Measurements from ENCODE around the gene NUB1. TPM values are rescaled to one million over a fixed set of nuclear protein-coding genes. Genes with fewer than 3 reads are reported as not detected.

The NUB1 gene
- total RNA-seq, 1 donor from 2014 or later = 61.7 TPM

DNA sequence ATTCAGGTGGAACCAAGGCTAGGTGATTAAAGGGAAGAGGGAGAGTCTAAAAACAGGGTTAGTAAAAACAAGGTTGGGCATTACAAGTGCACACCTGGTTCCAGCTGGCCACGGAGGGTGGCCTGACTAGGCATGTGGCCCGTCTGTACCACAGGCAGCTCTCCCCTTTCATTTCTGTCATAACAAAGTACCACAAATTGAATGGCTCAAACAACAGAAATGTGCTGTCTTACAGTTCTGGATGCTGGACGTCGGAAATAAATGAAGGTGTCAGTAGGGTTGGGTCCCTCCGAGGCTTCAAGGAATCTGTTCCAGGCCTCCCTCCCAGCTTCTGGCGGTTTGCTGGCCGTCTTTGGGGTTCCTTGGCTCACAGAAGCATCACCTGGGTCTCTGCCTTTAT, 81.6 kb downstream of the NUB1 start:
- Mint-ChIP-seq H3K4me3 (ENCODE audit: unreplicated experiment) (no peak overlapping the region), H3K4me1 (ENCODE audit: unreplicated experiment) (peaks cover 23% of the 10 kb centered on the region), H3K36me3 (ENCODE audit: unreplicated experiment) (peaks cover 3% of the 10 kb centered on the region), H3K27ac (ENCODE audit: unreplicated experiment) (no peak overlapping the region), H3K27me3 (ENCODE audit: unreplicated experiment) (peaks cover 26% of the 10 kb centered on the region), H3K9me3 (ENCODE audit: unreplicated experiment) (peaks cover 13% of the 10 kb centered on the region)
- TF ChIP-seq, protein P1, sequence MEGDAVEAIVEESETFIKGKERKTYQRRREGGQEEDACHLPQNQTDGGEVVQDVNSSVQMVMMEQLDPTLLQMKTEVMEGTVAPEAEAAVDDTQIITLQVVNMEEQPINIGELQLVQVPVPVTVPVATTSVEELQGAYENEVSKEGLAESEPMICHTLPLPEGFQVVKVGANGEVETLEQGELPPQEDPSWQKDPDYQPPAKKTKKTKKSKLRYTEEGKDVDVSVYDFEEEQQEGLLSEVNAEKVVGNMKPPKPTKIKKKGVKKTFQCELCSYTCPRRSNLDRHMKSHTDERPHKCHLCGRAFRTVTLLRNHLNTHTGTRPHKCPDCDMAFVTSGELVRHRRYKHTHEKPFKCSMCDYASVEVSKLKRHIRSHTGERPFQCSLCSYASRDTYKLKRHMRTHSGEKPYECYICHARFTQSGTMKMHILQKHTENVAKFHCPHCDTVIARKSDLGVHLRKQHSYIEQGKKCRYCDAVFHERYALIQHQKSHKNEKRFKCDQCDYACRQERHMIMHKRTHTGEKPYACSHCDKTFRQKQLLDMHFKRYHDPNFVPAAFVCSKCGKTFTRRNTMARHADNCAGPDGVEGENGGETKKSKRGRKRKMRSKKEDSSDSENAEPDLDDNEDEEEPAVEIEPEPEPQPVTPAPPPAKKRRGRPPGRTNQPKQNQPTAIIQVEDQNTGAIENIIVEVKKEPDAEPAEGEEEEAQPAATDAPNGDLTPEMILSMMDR (IDR thresholded peaks at IDR 0.05) = no peak
- no peak for DNase-seq (ENCODE audit: extremely low spot score, unreplicated experiment)

DNA sequence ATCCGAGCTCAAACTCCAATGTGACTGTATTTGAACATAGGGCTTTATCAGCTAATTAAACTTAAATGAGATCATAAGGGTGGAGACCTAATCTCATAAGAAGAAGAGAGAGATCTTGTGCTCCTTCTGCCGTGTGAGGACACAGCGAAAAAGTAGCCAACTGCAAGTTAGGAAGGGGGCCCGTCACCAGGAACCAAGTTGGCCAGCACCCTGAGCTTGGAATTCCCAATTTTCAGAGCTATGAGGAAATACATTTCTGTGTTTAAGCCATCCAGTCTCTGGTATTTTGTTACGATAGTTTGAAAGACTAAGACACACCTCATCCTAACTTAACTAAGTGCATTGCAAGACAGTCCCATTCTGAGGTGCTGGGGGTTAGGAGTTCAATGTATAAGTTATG, 82.3 kb downstream of the NUB1 start:
- H3K4me1 Mint-ChIP-seq (ENCODE audit: unreplicated experiment) = peaks cover 30% of the 10 kb centered on the region
- H3K36me3 Mint-ChIP-seq (ENCODE audit: unreplicated experiment) = peaks cover 3% of the 10 kb centered on the region
- DNase-seq (ENCODE audit: extremely low spot score, unreplicated experiment) = no peak
- H3K27ac Mint-ChIP-seq (ENCODE audit: unreplicated experiment) = no peak overlapping the region
- no peak overlapping the region for H3K4me3 Mint-ChIP-seq (ENCODE audit: unreplicated experiment)
- peaks cover 26% of the 10 kb centered on the region for H3K27me3 Mint-ChIP-seq (ENCODE audit: unreplicated experiment)
- TF ChIP-seq, protein P1 (IDR thresholded peaks at IDR 0.05) = no peak
- H3K9me3 Mint-ChIP-seq (ENCODE audit: unreplicated experiment) = peaks cover 13% of the 10 kb centered on the region

DNA sequence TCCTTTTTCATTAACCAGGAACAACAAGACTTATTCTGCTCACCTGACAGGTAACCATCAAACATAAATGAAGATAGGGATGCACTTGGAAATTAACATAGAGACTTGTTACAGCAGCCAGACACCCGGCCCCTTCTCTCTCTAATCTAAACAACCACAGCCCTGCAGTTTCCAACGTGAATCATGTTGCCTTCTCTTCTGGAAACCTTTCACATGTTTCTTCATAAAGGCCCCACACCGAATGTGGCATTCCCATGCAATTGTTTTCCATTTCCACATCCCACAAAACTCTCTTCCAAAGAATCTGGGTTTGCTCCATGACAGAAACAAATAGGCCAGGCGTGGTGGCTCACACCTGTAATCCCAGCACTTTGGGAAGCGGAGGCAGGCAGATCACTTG, 83.2 kb downstream of the NUB1 start:
- no peak overlapping the region for H3K27ac Mint-ChIP-seq (ENCODE audit: unreplicated experiment)
- peaks cover 13% of the 10 kb centered on the region for H3K9me3 Mint-ChIP-seq (ENCODE audit: unreplicated experiment)
- TF ChIP-seq, protein P1 (IDR thresholded peaks at IDR 0.05) = no peak
- H3K36me3 Mint-ChIP-seq (ENCODE audit: unreplicated experiment) = peaks cover 3% of the 10 kb centered on the region
- peaks cover 26% of the 10 kb centered on the region for H3K27me3 Mint-ChIP-seq (ENCODE audit: unreplicated experiment)
- no peak for DNase-seq (ENCODE audit: extremely low spot score, unreplicated experiment)
- H3K4me1 Mint-ChIP-seq (ENCODE audit: unreplicated experiment) = peaks cover 38% of the 10 kb centered on the region
- H3K4me3 Mint-ChIP-seq (ENCODE audit: unreplicated experiment) = no peak overlapping the region

DNA sequence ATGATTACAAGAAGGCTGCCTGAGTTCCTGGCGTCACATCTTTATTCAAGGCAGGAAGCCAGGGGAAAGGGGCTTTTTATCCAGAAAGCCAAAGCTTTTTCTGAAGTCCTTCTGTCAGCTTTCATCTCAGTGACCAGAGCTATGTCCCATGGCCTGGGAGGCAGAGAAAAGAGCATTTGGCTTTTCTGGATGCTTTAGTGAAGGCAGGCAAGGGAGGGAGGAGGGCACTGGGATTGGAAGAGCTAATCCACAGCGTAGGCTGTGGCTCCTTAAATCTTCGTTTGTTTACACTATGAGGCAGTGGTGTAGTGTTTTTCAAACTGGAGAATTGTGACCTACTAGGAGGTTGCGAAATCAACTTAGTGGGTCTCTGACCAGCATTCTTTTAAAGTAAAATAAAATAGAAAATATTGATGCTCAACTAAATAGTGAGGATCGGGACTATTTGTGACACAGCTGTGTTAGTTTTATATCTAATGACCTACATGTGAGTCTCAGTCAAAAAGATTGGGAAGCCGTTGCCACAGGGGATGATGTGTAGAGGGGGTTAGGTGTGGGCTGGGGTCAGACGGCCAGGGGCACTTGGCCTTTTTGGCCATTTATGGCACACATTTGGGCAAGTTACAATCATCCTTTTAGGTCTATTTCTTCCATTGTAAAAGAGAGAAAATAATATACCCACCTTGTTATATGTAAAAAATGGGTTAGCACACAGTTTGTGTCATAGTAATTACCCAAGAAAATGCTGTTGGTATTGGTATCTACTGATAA, 84.2 kb downstream of the NUB1 start:
- Mint-ChIP-seq H3K4me1 (ENCODE audit: unreplicated experiment) (peaks cover 41% of the 10 kb centered on the region), H3K27ac (ENCODE audit: unreplicated experiment) (peak overlapping the region; percentile 70), H3K4me3 (ENCODE audit: unreplicated experiment) (no peak overlapping the region)

DNA sequence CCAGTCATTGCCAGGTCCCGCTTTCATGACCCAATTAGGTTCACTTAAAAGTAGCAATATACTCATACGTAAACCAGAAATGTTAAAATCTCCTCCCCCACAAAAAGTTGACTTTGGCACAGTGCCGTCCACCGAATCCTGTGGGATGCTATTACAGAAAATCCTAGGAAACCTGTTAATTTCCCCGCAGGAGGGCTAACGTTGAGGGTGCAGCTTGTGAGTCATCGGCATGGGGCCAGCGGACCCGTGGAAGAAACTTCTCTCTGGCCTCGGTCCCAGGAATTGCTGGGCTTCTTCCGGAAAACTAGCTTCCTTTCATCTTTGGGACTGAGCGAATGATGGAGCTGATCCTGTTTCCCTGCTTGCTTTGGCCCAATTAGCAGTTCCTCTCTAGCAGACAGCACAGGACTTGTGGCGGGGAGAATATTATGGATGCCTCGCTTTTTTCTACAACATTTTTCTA, 84.9 kb downstream of the NUB1 start:
- Mint-ChIP-seq H3K27ac (ENCODE audit: unreplicated experiment) (peak overlapping the region; percentile 70), H3K36me3 (ENCODE audit: unreplicated experiment) (no peaks in the 10 kb centered on the region), H3K4me3 (ENCODE audit: unreplicated experiment) (no peak overlapping the region), H3K9me3 (ENCODE audit: unreplicated experiment) (peaks cover 9% of the 10 kb centered on the region), H3K4me1 (ENCODE audit: unreplicated experiment) (peaks cover 41% of the 10 kb centered on the region), H3K27me3 (ENCODE audit: unreplicated experiment) (peaks cover 17% of the 10 kb centered on the region)
- DNase-seq (ENCODE audit: extremely low spot score, unreplicated experiment) = no peak
- TF ChIP-seq, protein P1 (IDR thresholded peaks at IDR 0.05) = no peak

More for the DNA sequence above, 84.2 kb downstream of the NUB1 start:
- TF ChIP-seq, protein P1 (IDR thresholded peaks at IDR 0.05) = no peak
- DNase-seq (ENCODE audit: extremely low spot score, unreplicated experiment) = no peak
- no peaks in the 10 kb centered on the region for H3K36me3 Mint-ChIP-seq (ENCODE audit: unreplicated experiment)
- H3K27me3 Mint-ChIP-seq (ENCODE audit: unreplicated experiment) = peaks cover 19% of the 10 kb centered on the region
- H3K9me3 Mint-ChIP-seq (ENCODE audit: unreplicated experiment) = peaks cover 9% of the 10 kb centered on the region
